H1 (cell line): ENCODE measurements around the gene SSC5D. TPM values are rescaled to one million over a fixed set of nuclear protein-coding genes. Genes with fewer than 3 reads are reported as not detected.

Experiments
- CTCF ChIA-PET: fragments of 300-600 bp; sonication (Branson Sonifier 250); formaldehyde crosslinking; loops from one replicate; lab custom pipeline; 2021; ENCODE audit not compliant: partially characterized antibody; lab: Charles Lee
- POLR2A ChIA-PET: fragments of 300-600 bp; sonication (Branson Sonifier 250); formaldehyde crosslinking; loops from one replicate; lab custom pipeline; 2021; ENCODE audit warnings: inconsistent platforms; ENCODE audit not compliant: partially characterized antibody; lab: Charles Lee
- DNase-seq, 2 experiments: peaks; one replicate each; pipeline versions ENCODE4 v3.0.0 to v3.0.0-alpha.2; 2010 to 2022; ENCODE audit warnings: low spot score in 2 of 2, low read depth in 1 of 2, mixed read lengths in 1 of 2
- FAIRE-seq: peaks from 2 replicates; lab custom pipeline; 2011; peaks lifted over from hg19 to GRCh38; lab: Jason Lieb, UNC
- H2AFZ ChIP-seq: 2 replicates; pipeline ENCODE4 v1.8.1; 2012; ENCODE audit warnings: low read length, inconsistent platforms
- H2AK5ac ChIP-seq: 2 replicates; pipeline ENCODE4 v1.6.1; 2013; ENCODE audit warnings: low read depth, low read length
- H2BK120ac ChIP-seq: replicated peaks from 2 replicates; pipeline ENCODE3; 2013; ENCODE audit warnings: low read depth, low read length, inconsistent platforms
- H2BK12ac ChIP-seq: 2 replicates; pipeline ENCODE4 v1.6.1; 2013; ENCODE audit warnings: low read depth, low read length
- H2BK15ac ChIP-seq: 2 replicates; pipeline ENCODE4 v1.6.1; 2013; ENCODE audit warnings: low read length
- H2BK20ac ChIP-seq: 2 replicates; pipeline ENCODE4 v1.6.1; 2013; ENCODE audit warnings: low read length
- H2BK5ac ChIP-seq: 2 replicates; pipeline ENCODE4 v1.6.1; 2013; ENCODE audit warnings: low read depth, low read length
- H3K14ac ChIP-seq: 2 replicates; pipeline ENCODE4 v1.6.1; 2013; ENCODE audit warnings: inconsistent platforms; ENCODE audit not compliant: insufficient read length
- H3K18ac ChIP-seq: 2 replicates; pipeline ENCODE4 v1.6.1; 2013; ENCODE audit warnings: low read length; ENCODE audit errors: extremely low read depth
- H3K23ac ChIP-seq: 2 replicates; pipeline ENCODE4 v1.6.1; 2013; ENCODE audit warnings: inconsistent platforms; ENCODE audit not compliant: insufficient read length
- H3K23me2 ChIP-seq: 2 replicates; pipeline ENCODE4 v1.6.1; 2013; ENCODE audit warnings: low read depth, low read length
- H3K27ac ChIP-seq: 2 replicates; pipeline ENCODE4 v1.6.1; 2011; ENCODE audit warnings: low read depth, low read length, inconsistent platforms
- H3K27me3 ChIP-seq, 4 experiments: replicated peaks in 1 of 4; 1 replicate in 1 of 4; 2 replicates in 3 of 4; pipeline versions ENCODE4 v1.6.1 to v1.8.1; 2011 to 2013; ENCODE audit warnings: low read length in 3 of 4, mild to moderate bottlenecking in 3 of 4, inconsistent platforms in 2 of 4, mixed read lengths in 2 of 4, moderate library complexity in 1 of 4; ENCODE audit not compliant: control insufficient read depth in 3 of 4, insufficient read depth in 3 of 4; ENCODE audit errors: extremely low read depth in 1 of 4
- H3K36me3 ChIP-seq, 4 experiments: 2 replicates each; pipeline versions ENCODE4 v1.6.1 to v1.8.1; 2011 to 2013; ENCODE audit warnings: mild to moderate bottlenecking in 4 of 4, low read length in 3 of 4, moderate library complexity in 2 of 4, control low read depth in 1 of 4, inconsistent platforms in 1 of 4; ENCODE audit not compliant: insufficient read depth in 4 of 4, control insufficient read depth in 2 of 4
- H3K4ac ChIP-seq: replicated peaks from 2 replicates; pipeline ENCODE3; 2013; ENCODE audit warnings: low read length, low read depth, mixed read lengths, inconsistent platforms; ENCODE audit not compliant: insufficient read length
- H3K4me1 ChIP-seq, 4 experiments: replicated peaks in 1 of 4; 1 replicate in 1 of 4; 2 replicates in 3 of 4; pipeline versions ENCODE4 v1.6.1 to v1.8.1; 2011 to 2013; ENCODE audit warnings: low read length in 3 of 4, inconsistent platforms in 2 of 4, mixed read lengths in 1 of 4; ENCODE audit not compliant: insufficient read depth in 4 of 4, control insufficient read depth in 3 of 4
- H3K4me2 ChIP-seq, 2 experiments: 2 replicates each; pipeline versions ENCODE4 v1.6.1 to v1.8.1; 2011 to 2013; ENCODE audit warnings: low read depth in 2 of 2, low read length in 2 of 2, control low read depth in 1 of 2, inconsistent platforms in 1 of 2, mild to moderate bottlenecking in 1 of 2; ENCODE audit not compliant: insufficient read depth in 1 of 2
- H3K4me3 ChIP-seq, 4 experiments: fragments of 200-600, 300-600 bp in 1 of 4; sonication (generic), shearing (Covaris generic), sonication (Bioruptor Twin) in 1 of 4; 2 replicates each; pipeline versions ENCODE4 v1.5.1 to v1.8.1; 2011 to 2016; ENCODE audit warnings: low read length in 4 of 4, low read depth in 3 of 4, control low read depth in 2 of 4, inconsistent platforms in 2 of 4, mild to moderate bottlenecking in 2 of 4, mixed read lengths in 1 of 4, moderate library complexity in 1 of 4; ENCODE audit not compliant: insufficient read depth in 2 of 4; ENCODE audit errors: extremely low read depth in 1 of 4
- H3K56ac ChIP-seq: replicated peaks from 2 replicates; pipeline ENCODE3; 2013; ENCODE audit warnings: low read depth, mild to moderate bottlenecking, mixed read lengths, low read length, inconsistent platforms; ENCODE audit not compliant: insufficient read length
- H3K79me1 ChIP-seq: 2 replicates; pipeline ENCODE4 v1.6.1; 2013; ENCODE audit warnings: low read depth, low read length, control low read depth
- H3K79me2 ChIP-seq, 2 experiments: 2 replicates each; pipeline versions ENCODE4 v1.6.1 to v1.8.1; 2012 to 2013; ENCODE audit warnings: low read length in 2 of 2, mild to moderate bottlenecking in 2 of 2, inconsistent platforms in 1 of 2; ENCODE audit not compliant: insufficient read depth in 2 of 2, control insufficient read depth in 1 of 2
- H3K9ac ChIP-seq, 4 experiments: replicated peaks in 1 of 4; 1 replicate in 1 of 4; 2 replicates in 3 of 4; pipeline versions ENCODE4 v1.6.1 to v1.8.1; 2011 to 2013; ENCODE audit warnings: low read depth in 3 of 4, low read length in 3 of 4, control low read depth in 2 of 4, mild to moderate bottlenecking in 2 of 4, moderate library complexity in 2 of 4, inconsistent platforms in 1 of 4; ENCODE audit errors: extremely low read depth in 1 of 4
- H3K9me3 ChIP-seq, 2 experiments: 2 replicates each; pipeline versions ENCODE4 v1.6.1 to v1.8.1; 2012 to 2013; ENCODE audit warnings: mild to moderate bottlenecking in 2 of 2, moderate library complexity in 2 of 2, control low read depth in 1 of 2, inconsistent platforms in 1 of 2, low read depth in 1 of 2, low read length in 1 of 2, mixed read lengths in 1 of 2; ENCODE audit not compliant: insufficient read depth in 2 of 2
- H4K20me1 ChIP-seq, 2 experiments: replicated peaks in 1 of 2; 2 replicates each; pipeline versions ENCODE3 to v1.8.1; 2011 to 2013; ENCODE audit warnings: inconsistent platforms in 2 of 2, low read length in 2 of 2, mild to moderate bottlenecking in 1 of 2; ENCODE audit not compliant: insufficient read depth in 2 of 2, control insufficient read depth in 1 of 2
- H4K5ac ChIP-seq: 2 replicates; pipeline ENCODE4 v1.6.1; 2013; ENCODE audit warnings: low read length, low read depth, mixed read lengths, inconsistent platforms; ENCODE audit not compliant: insufficient read length
- H4K8ac ChIP-seq: 2 replicates; pipeline ENCODE4 v1.8.0; 2013; ENCODE audit warnings: mild to moderate bottlenecking, moderate library complexity, low read length, inconsistent platforms; ENCODE audit not compliant: insufficient read depth; ENCODE audit errors: extremely low read depth
- H4K91ac ChIP-seq: replicated peaks from 2 replicates; pipeline ENCODE3; 2013; ENCODE audit warnings: low read length, mixed read lengths, inconsistent platforms; ENCODE audit not compliant: insufficient read length
- CBX5 ChIP-seq: fragments of 300-800, 300-1000 bp; sonication (generic); IDR thresholded peaks from 2 replicates; pipeline ENCODE4 v1.7.1; 2016; ENCODE audit warnings: antibody characterized with exemption, low read length, low read depth
- CREB1 ChIP-seq: IDR thresholded peaks from 2 replicates; pipeline ENCODE4 v1.6.1; 2012; ENCODE audit warnings: inconsistent platforms
- EP300 ChIP-seq, 2 experiments: IDR thresholded peaks; 1 replicate in 1 of 2; 2 replicates in 1 of 2; pipeline ENCODE4 v1.6.1; 2011 to 2012; ENCODE audit warnings: low read depth in 2 of 2, low read length in 2 of 2, mild to moderate bottlenecking in 2 of 2, borderline replicate concordance in 1 of 2, inconsistent platforms in 1 of 2, moderate library complexity in 1 of 2
- HDAC6 ChIP-seq: IDR thresholded peaks from one replicate; pipeline ENCODE4 v1.7.1; 2012; ENCODE audit warnings: low read depth, mild to moderate bottlenecking, inconsistent platforms, low read length, moderate library complexity
- MAFK ChIP-seq: IDR thresholded peaks from 2 replicates; pipeline ENCODE4 v1.6.1; 2012; ENCODE audit warnings: low read depth, mild to moderate bottlenecking, improper control_type of control experiment, low read length
- POLR2AphosphoS5 ChIP-seq: IDR thresholded peaks from 2 replicates; pipeline ENCODE4 v1.6.1; 2011; ENCODE audit warnings: low read depth, low read length
- SIRT6 ChIP-seq: IDR thresholded peaks from one replicate; pipeline ENCODE4 v1.7.1; 2012; ENCODE audit warnings: low read length, inconsistent platforms
- SIX5 ChIP-seq: IDR thresholded peaks from 2 replicates; pipeline ENCODE4 v1.6.1; 2011; ENCODE audit warnings: mild to moderate bottlenecking, low read depth, low read length
- WGBS, 2 experiments: shearing (Covaris generic) in 1 of 2; methylation state at CpG; one replicate each; pipeline versions ENCODE4 v1.1.6 to v1.1.7; 2013 to 2015; ENCODE audit warnings: low lambda C conversion rate in 2 of 2, mixed read lengths in 2 of 2, inconsistent platforms in 1 of 2, low coverage in 1 of 2, missing lambda C conversion rate in 1 of 2; ENCODE audit not compliant: insufficient replicate concordance in 2 of 2, insufficient coverage in 1 of 2, insufficient read length in 1 of 2; ENCODE audit errors: extremely low coverage in 1 of 2, missing lambda C conversion rate in 1 of 2; 5-methylcytosine and 5-hydroxymethylcytosine counted together
- polyA plus RNA-seq, 7 experiments: library from polyadenylated mRNA; depleted of rRNA in 3 of 7; stranded (reverse) in 5 of 7; unstranded in 2 of 7; fragments of >200 nt in 5 of 7; fragments of 200-250 nt in 2 of 7; gene quantifications; 1 replicate in 5 of 7; 2 replicates in 1 of 7; 4 replicates in 1 of 7; pipeline versions ENCODE4 v1.2.1 to v1.2.3, GENCODE V29; 2011 to 2013; ENCODE audit warnings: missing spikeins in 2 of 7, mixed read lengths in 2 of 7
- total RNA-seq: library from RNA; stranded (reverse); fragmentation: NEBNext Ultra II Directional; extraction: Animal tissue kit (Norgen Biotek cat#: 25700); gene quantifications from 2 replicates; pipeline ENCODE4 v1.2.1, GENCODE V29; 2021
- TF ChIP-seq, protein P1 (sequence below): IDR thresholded peaks from 2 replicates; pipeline ENCODE4 v1.6.1; 2012; ENCODE audit warnings: inconsistent platforms

SSC5D gene
- total and polyA plus RNA-seq, 2 of the 8 experiments (the other 6 are each of a cell fraction or from before 2014, with no cell fraction given), result 0.39 to 1.7 TPM

DNA sequence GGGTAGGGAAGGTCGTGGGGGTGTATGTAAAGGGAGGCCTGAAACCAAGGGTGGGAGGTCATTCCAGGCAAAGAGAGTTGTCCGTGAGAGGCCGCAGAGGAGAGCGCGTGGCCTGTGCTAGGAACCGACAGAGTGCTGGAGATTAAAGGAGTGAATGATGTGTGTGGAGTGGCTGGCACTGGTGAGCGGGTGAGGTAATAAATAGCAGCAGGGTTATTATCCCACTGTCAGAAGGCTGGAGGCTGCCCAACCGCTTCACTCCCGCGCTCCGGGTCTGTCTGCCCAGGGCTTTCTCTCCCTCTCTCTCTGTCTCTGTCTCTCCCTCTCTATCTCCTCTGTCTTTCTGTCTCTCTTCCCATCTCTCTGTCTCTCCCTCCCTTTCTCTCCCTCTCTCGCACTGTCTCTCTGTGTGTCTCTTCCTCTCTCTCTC lies 75.0 kb downstream of the SSC5D start:
- Histone ChIP-seq H3K9me3 (no peaks in the 10 kb centered on the region), H4K20me1 (peaks cover 0 to 4% of the 10 kb centered on the region in 2 experiments), H3K4me3 (no peak overlapping the region), H2AK5ac (no peak overlapping the region), H3K4me2 (no peak overlapping the region), H2BK5ac (no peak overlapping the region), H3K36me3 (no peaks in the 10 kb centered on the region), H3K14ac (no peak overlapping the region), H3K4me1 (no peaks in the 10 kb centered on the region), H3K79me1 (no peaks in the 10 kb centered on the region), H4K5ac (no peak overlapping the region), H4K8ac (no peak overlapping the region), H3K56ac (no peak overlapping the region), H3K27me3 (no peaks in the 10 kb centered on the region; a peak in 1 of 7 replicates), H3K23me2 (peaks cover 7% of the 10 kb centered on the region; the same call in 1 of the 2 replicates), H2AFZ (peak overlapping the region; percentile 5; the same call in 1 of the 2 replicates), H2BK20ac (no peak overlapping the region), H3K27ac (no peak overlapping the region), H2BK15ac (no peak overlapping the region), H3K18ac (no peak overlapping the region), H2BK12ac (no peak overlapping the region), H3K79me2 (no peaks in the 10 kb centered on the region), H3K9ac (no peak overlapping the region), H3K4ac (no peak overlapping the region), H2BK120ac (no peak overlapping the region), H4K91ac (no peak overlapping the region), H3K23ac (no peak overlapping the region)
- FAIRE-seq (no peak), DNase-seq (no peak)
- TF ChIP-seq HDAC6, result no peak
- TF ChIP-seq MAFK, result no peak
- no peak for TF ChIP-seq CREB1
- no peak for TF ChIP-seq SIRT6
- no peak for TF ChIP-seq SIX5
- TF ChIP-seq EP300 (IDR thresholded peaks at IDR 0.05; ENCODE audit: borderline replicate concordance in 1 of 2, low read depth in 2 of 2, low read length in 2 of 2), result no peak
- TF ChIP-seq, protein P1, sequence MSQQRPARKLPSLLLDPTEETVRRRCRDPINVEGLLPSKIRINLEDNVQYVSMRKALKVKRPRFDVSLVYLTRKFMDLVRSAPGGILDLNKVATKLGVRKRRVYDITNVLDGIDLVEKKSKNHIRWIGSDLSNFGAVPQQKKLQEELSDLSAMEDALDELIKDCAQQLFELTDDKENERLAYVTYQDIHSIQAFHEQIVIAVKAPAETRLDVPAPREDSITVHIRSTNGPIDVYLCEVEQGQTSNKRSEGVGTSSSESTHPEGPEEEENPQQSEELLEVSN, result no peak
- TF ChIP-seq CBX5, result no peak
- no peak for TF ChIP-seq POLR2AphosphoS5
- CTCF ChIA-PET, result no interaction called here
- 88% methylated on average over 8 of the region's 12 CpGs; no CpG with 5 or more reads in 1 of the 2 experiments for WGBS, 2 experiments
- POLR2A ChIA-PET, result no interaction called here
